Stimulated activated CD8-positive, alpha-beta memory T cell treated with anti-CD3 and anti-CD28 coated beads, Interleukin-12 subunit alpha, Interleukin-12 subunit beta, amount 100 ng/mL, for 4 hours (primary cell): ENCODE measurements around the gene ALB.

Experiments
- DNase-seq: peaks from one replicate; pipeline ENCODE4 v3.0.0-alpha.2; 2020; ENCODE audit warnings: low read depth

ALB gene

DNA sequence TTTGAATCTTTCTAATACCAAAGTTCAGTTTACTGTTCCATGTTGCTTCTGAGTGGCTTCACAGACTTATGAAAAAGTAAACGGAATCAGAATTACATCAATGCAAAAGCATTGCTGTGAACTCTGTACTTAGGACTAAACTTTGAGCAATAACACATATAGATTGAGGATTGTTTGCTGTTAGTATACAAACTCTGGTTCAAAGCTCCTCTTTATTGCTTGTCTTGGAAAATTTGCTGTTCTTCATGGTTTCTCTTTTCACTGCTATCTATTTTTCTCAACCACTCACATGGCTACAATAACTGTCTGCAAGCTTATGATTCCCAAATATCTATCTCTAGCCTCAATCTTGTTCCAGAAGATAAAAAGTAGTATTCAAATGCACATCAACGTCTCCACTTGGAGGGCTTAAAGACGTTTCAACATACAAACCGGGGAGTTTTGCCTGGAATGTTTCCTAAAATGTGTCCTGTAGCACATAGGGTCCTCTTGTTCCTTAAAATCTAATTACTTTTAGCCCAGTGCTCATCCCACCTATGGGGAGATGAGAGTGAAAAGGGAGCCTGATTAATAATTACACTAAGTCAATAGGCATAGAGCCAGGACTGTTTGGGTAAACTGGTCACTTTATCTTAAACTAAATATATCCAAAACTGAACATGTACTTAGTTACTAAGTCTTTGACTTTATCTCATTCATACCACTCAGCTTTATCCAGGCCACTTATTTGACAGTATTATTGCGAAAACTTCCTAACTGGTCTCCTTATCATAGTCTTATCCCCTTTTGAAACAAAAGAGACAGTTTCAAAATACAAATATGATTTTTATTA lies 28.3 kb downstream of the ALB start:
- DNase-seq, result no peak

DNA sequence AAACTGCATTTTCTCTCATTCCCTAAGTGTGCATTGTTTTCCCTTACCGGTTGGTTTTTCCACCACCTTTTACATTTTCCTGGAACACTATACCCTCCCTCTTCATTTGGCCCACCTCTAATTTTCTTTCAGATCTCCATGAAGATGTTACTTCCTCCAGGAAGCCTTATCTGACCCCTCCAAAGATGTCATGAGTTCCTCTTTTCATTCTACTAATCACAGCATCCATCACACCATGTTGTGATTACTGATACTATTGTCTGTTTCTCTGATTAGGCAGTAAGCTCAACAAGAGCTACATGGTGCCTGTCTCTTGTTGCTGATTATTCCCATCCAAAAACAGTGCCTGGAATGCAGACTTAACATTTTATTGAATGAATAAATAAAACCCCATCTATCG lies 29.1 kb downstream of the ALB start:
- no peak for DNase-seq

DNA sequence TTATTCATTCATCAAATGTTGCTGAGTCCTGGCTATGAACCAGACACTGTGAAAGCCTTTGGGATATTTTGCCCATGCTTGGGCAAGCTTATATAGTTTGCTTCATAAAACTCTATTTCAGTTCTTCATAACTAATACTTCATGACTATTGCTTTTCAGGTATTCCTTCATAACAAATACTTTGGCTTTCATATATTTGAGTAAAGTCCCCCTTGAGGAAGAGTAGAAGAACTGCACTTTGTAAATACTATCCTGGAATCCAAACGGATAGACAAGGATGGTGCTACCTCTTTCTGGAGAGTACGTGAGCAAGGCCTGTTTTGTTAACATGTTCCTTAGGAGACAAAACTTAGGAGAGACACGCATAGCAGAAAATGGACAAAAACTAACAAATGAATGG lies 30.2 kb downstream of the ALB start:
- DNase-seq, result no peak

DNA sequence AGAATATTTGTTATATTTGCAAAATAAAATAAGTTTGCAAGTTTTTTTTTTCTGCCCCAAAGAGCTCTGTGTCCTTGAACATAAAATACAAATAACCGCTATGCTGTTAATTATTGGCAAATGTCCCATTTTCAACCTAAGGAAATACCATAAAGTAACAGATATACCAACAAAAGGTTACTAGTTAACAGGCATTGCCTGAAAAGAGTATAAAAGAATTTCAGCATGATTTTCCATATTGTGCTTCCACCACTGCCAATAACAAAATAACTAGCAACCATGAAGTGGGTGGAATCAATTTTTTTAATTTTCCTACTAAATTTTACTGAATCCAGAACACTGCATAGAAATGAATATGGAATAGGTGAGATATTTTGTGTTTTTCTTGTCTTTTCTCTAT lies 31.9 kb downstream of the ALB start, which contains the start of gene AFP:
Gene AFP (plus strand): TSS at position 238 of the 400 bp plus-strand sequence. CDS start 42 bp downstream, at position 280.
- DNase-seq, result no peak

DNA sequence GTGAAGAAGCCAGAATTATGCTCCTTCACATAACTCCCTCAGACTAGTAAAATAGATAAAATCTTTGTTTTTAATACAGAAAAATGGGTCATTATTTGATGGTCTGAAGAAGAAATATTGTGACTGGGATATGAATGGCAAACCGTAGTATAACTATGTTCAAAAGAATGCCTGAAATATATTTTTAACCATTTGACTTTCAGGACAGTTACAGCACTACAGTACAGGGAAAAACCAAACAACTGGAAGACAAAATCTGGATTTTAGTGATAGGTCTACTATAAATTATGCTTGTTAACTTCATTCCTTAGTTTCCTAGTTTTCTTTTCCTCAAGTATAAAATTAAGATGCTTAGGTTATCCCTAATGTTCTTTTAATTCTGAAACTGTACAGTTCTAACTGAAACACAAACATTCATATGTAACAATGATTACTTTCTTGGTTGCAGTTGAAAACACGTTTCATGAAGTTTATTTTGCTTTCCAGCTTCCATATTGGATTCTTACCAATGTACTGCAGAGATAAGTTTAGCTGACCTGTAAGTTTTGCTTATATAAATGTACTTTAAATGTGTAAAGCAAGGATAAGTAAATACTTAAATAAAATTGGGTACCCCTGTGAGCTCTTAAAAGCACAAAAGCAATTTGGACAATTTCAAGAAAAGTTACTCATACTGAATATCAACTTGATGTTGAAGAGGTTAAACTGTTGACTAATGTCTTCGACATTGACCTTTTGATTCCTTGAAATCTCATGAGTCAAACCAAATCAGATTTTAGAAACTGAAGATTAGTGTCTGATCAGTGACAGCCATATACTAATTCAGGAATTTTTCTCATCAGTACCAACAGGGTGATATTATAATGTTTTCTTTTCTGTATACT lies 32.8 kb downstream of the ALB start:
- no peak for DNase-seq

DNA sequence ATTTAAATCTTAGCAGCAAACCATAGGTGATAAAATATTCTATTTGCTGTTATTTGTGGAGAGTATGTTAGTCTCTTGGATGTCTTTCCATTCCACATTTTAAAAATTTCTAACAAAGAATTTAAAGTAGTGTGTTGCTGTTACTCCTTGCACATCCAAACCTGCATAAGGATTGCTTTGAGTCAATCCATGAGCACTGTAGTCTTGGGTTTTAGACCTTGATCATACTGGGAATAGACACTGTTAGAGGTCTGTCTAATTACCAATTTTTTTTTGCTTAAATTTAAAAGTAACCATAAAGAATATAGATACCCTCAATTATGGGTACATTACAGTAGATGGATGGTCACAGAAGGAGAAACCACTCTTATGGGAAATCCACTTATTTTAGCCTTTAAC lies 33.5 kb downstream of the ALB start:
- no peak for DNase-seq

DNA sequence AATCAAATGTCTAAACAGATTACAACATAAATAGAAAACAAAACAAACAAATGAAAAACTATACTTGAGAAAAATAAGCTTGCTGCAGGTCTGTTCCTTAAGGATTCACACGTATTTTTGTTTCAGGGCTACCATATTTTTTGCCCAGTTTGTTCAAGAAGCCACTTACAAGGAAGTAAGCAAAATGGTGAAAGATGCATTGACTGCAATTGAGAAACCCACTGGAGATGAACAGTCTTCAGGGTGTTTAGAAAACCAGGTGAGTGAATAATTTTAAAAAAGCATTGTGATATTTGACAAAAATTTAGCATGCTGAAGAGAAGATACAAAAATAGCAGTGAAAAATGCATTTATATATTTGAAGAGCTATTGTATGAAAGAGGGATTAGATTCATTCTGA lies 34.0 kb downstream of the ALB start:
- no peak for DNase-seq

DNA sequence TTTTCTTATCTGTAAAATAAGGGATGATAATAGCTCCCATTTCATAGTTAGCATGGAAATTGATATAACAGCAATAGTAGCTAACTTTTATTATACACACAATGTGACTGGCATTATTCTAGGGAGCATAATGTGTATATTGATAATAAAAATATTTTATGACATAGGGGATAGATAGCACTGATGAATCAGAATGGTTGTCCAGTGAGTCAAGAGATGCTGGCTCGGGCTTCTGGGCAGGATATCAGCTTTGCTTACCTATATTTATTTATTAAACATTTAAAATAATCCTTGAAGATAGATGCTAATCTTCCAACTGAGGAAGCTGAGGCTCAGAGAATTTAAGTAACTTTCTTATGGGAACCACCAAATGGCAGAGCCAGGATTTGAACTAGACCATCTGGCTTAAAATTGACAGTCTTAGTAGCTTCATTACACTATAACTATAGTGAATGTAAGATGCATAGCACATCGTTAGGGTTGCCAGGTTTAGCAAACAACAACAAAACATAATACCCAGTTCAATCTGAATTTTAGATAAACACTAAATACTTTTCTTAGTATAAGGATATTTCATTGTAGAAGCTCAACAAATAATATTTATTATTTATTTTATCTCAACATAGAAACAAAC lies 34.6 kb downstream of the ALB start:
- DNase-seq, result no peak

DNA sequence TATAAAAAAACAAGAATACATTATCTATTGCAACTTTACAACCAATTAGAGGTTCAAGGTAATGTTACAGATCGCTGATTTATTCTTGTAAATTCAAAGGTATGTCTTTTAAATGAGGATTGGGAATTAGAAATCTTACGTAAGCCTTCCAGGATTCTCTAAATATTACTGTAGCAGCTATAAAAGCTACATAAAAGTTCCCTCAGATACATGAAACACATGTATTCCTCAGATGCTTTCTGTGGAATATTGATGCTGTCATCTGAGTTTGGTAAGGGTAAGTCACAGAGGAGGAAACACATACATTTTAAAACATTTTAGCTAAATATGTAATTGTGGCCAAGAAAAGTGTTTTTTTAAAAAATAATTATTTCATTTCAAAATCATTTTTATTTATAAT lies 35.4 kb downstream of the ALB start:
- DNase-seq, result no peak

DNA sequence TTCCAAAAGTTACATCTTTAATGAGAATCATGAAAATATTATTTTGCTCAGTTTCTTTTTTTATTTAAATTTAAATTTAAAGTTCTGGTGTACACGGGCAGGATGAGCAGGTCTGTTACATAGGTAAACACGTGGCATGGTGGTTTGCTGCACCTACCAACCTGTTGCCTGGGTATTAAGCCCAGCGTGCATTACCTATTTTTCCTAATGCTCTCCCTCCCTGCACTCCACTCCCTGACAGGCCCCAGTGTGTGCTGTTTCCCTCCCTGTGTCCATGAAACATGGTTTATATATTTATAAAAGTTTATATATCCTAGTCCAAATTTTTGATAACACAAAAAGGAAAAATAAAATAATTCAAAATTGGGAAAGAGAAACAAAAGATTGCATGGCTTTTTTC lies 35.9 kb downstream of the ALB start:
- DNase-seq, result no peak

DNA sequence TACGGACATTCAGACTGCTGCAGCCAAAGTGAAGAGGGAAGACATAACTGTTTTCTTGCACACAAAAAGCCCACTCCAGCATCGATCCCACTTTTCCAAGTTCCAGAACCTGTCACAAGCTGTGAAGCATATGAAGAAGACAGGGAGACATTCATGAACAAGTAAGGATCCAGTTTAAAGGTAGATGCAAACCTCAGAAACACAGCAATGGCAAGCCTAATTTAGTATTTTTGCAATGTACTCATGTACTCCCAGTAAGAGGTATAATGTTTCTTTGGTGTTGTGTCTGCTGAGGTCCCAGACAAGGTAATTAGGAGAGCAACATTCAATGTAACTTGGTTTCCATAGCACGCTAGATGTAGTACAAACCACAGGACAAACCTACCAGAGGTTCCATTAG lies 36.6 kb downstream of the ALB start:
- DNase-seq, result no peak

DNA sequence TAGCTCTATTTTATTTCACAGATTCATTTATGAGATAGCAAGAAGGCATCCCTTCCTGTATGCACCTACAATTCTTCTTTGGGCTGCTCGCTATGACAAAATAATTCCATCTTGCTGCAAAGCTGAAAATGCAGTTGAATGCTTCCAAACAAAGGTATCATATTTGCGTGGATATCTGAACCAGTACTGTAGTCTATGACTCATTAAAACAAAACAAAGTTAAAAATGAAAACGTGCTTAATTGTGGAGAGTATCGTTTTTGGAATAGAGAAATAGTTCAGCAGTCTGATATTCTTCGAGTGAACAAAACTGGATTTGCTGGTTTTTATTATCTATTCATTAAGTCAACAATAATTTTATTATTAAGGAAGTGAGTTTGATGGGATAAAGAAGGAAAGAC lies 38.2 kb downstream of the ALB start:
- no peak for DNase-seq

DNA sequence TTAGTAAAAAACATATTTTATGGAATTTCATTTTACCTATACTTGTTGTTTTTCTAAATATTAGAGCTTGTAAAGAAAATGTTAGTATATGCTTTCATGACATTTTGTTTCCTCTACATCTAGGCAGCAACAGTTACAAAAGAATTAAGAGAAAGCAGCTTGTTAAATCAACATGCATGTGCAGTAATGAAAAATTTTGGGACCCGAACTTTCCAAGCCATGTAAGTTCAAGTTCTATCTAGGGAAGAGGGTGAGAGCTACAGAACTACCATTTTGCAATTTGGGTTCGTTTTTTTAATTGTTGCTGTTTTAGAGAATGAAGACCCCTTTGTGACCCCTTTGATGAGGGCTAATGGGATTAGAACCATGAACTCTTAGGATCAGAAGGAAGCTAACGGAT lies 39.1 kb downstream of the ALB start:
- DNase-seq, result no peak

DNA sequence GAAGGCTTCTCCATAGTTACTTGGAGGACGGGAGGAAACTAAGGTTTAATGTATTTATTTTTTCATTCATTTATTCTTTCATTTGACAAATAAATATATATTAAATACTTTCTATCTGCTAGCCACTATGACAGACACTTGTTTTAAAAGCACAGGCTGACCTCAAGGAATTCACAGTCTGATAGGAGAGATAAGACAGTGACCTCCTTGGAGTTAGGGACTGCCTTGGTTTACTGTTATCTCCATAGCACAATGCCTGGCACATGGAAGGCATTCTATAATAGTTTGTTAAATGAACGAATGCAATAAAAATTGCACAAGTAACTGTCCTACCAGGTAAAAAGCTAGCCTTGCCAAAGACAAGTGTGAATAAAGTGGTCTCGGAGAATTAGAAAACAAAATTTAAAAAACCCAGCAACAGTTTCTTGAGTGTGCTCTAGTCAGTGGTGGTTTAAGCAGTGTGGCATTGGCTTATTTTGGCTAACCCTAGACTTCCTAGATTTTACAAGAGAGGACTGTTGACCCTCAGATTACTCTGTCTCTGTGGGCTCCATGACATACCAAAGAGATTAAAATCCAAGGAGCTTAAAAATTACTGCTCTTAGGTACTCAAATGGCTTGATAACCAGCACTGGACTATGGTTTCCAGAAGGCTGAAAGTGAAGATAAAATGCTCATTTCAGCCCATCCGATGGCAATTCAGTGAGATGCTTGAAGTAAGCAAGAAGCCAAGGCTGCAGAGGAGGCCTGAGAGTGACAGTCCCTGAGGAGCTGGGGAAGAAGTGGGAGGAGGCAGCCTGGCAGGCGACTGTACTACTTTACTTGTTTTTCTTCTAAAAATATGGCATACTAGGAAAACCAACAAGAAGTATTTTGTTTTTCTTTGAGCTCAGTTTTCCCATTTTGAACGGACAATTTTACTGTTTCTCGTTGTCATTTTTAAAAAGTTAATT lies 41.6 kb downstream of the ALB start:
- DNase-seq, result no peak

DNA sequence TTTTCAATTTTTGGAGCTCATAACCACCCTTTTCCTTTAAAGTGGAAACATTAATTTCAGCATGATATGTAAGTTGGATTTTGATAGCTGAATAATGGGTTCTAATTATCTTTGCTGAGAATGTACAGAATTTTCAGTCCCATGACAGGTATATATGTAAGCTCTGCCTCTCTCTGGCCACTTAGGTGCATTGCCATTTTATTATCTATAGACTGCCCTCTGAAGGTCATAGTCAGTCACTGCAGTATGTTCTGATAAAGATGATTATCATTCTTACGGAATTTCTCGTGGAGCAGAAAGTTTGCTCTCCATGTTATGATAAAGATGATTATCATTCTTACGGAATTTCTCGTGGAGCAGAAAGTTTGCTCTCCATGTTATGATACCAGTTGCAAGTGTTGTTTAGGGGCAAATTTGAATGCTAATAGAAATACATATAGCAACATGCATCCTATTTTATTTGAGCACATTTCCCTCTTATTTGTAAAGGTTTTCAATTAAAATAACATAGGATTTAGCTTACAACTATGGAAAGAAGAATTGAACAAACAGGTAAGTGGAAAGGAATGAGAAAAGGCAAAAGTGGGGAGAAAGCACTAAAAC lies 42.4 kb downstream of the ALB start:
- DNase-seq, result no peak

DNA sequence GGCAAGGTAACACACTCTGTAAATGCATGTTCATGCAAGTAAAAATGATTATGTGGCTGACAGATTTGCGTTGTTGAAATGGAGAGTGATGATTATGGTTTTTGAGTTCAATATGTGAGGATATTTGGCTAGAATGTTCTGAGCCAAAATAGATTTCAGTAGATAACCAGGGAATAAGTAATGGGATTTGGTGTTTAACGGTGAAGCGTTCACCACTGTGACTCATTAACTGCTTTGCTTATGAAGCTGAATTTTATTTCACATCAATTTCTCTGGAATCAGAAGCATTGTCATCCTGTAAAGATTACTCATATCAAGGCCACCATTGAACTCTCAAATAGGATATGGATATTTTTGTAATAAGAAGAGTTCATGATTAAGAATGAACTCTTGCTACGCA lies 43.6 kb downstream of the ALB start:
- no peak for DNase-seq

DNA sequence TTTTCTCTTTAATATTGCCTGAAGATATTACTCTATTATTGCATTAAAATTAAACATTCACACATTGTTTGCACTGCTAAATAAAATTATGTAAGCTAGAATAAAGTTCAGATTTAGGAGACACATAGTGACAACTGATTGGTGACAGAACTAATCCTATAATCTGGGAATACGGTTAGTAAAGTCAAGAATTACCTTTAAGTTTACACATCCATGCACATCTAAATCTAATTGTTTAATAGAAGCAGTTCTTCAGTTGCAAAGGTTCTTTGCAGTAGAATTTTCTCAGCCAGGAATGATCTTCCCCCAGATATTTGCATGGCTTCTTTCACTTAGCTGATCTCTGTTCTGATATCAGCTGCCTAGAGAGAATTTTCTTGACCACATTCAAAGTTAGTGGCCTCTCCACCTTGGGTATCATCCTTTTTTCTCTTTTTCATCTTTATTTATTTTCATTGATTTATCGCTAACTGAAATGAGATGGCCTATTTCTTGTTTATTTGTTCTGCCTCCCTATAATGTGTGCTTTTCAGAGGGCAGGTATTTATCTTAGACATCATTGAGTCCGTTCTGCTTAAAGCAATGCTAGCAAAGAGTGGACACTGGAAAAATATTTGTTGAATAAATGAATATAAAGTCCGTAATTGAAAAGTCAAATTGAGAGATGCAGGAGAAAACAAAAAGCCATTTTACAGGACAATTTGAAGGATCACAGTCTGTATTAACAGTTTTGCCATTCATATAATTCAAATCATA lies 44.5 kb downstream of the ALB start:
- no peak for DNase-seq

DNA sequence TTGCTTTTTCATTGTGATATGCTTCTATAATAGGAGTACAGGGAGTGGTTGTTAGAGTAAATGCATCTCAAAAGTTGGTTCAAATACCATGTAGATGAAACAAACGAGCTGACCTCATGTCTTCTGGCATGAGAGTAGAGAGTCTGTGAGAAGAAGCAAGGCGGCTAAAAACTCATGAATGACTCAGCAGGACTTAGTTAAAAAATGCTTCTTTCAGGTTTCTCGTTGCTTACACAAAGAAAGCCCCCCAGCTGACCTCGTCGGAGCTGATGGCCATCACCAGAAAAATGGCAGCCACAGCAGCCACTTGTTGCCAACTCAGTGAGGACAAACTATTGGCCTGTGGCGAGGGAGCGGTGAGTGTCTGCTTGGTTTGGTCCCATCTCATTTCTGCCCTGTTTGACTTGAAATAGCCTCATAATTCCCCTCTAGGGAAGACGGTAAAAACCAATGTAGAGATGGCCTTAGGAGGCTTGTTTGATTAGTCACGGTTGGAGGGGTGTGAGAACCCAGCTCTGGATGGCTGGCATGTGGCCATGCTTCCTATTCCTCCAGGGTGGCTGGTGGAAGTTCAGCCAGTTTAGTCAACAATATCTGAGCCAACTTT lies 46.4 kb downstream of the ALB start:
- no peak for DNase-seq

DNA sequence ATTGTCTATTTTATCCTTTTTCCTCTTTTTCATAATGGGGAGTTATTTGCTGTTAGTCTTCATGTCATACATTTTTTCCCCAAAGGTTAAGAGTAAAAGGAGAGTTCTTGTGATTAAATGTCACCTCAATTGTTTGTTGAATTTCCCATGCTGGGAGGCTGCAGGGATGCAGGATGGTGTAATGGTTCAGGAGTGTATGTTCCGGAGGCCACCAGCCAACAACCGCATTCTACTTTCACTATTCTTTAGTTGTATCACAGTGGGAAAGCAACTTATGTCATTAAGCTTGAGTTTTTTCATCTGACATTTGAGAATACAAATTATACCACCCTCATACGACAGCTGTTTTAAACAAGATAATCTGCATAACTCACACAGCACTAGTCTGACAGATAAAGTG lies 47.3 kb downstream of the ALB start:
- DNase-seq, result no peak
